T-helper 1 cell treated with Interleukin-12 subunit alpha and Interleukin-12 subunit beta and Interleukin-4 antibody, amounts not matched to agents 30 μg/mL and 1 μg/mL, for 36 hours (primary cell): ENCODE data around the gene HMCN2.

Experiments
- H3K27ac Mint-ChIP-seq: one replicate; pipeline ENCODE4 v1.8.0; 2021; ENCODE audit warnings: mild to moderate bottlenecking, mixed read lengths
- H3K27me3 Mint-ChIP-seq: one replicate; pipeline ENCODE4 v1.8.0; 2021; ENCODE audit warnings: low read depth, mixed read lengths
- H3K36me3 Mint-ChIP-seq: one replicate; pipeline ENCODE4 v1.8.0; 2021; ENCODE audit warnings: low read depth, mixed read lengths
- H3K4me1 Mint-ChIP-seq: one replicate; pipeline ENCODE4 v1.8.0; 2021; ENCODE audit warnings: low read depth, mixed read lengths
- H3K4me3 Mint-ChIP-seq: one replicate; pipeline ENCODE4 v1.8.0; 2021; ENCODE audit warnings: mild to moderate bottlenecking, moderate library complexity, mixed read lengths
- H3K9me3 Mint-ChIP-seq: one replicate; pipeline ENCODE4 v1.8.0; 2021; ENCODE audit warnings: mixed read lengths

Gene HMCN2

GRCh38 chr9:130341128-130341527 lies 75.6 kb downstream of the HMCN2 start:
- no peaks in the 10 kb centered on the region for H3K36me3 Mint-ChIP-seq

GRCh38 chr9:130341839-130342713 lies 76.5 kb downstream of the HMCN2 start:
- H3K27me3 Mint-ChIP-seq, result no peaks in the 10 kb centered on the region
- H3K4me1 Mint-ChIP-seq, result no peaks in the 10 kb centered on the region
- H3K9me3 Mint-ChIP-seq, result no peaks in the 10 kb centered on the region
- no peak overlapping the region for H3K27ac Mint-ChIP-seq
- no peak overlapping the region for H3K4me3 Mint-ChIP-seq
- no peaks in the 10 kb centered on the region for H3K36me3 Mint-ChIP-seq

More at GRCh38 chr9:130341128-130341527, 75.6 kb downstream of the HMCN2 start:
- Mint-ChIP-seq H3K9me3 (no peaks in the 10 kb centered on the region), H3K27ac (no peak overlapping the region), H3K27me3 (no peaks in the 10 kb centered on the region), H3K4me3 (no peak overlapping the region), H3K4me1 (no peaks in the 10 kb centered on the region)

- no peak overlapping the region for H3K27ac Mint-ChIP-seq
- no peaks in the 10 kb centered on the region for H3K4me1 Mint-ChIP-seq
- H3K27me3 Mint-ChIP-seq, result no peaks in the 10 kb centered on the region
- no peaks in the 10 kb centered on the region for H3K9me3 Mint-ChIP-seq
- no peak overlapping the region for H3K4me3 Mint-ChIP-seq
- H3K36me3 Mint-ChIP-seq, result no peaks in the 10 kb centered on the region
These were observed 77.1 kb downstream of the HMCN2 start for GRCh38 chr9:130342714-130343085.

GRCh38 chr9:130343445-130343918 lies 77.9 kb downstream of the HMCN2 start:
- no peaks in the 10 kb centered on the region for H3K27me3 Mint-ChIP-seq
- H3K9me3 Mint-ChIP-seq, result no peaks in the 10 kb centered on the region
- no peak overlapping the region for H3K4me3 Mint-ChIP-seq
- no peaks in the 10 kb centered on the region for H3K4me1 Mint-ChIP-seq
- no peaks in the 10 kb centered on the region for H3K36me3 Mint-ChIP-seq
- H3K27ac Mint-ChIP-seq, result no peak overlapping the region

GRCh38 chr9:130344366-130344765 lies 78.8 kb downstream of the HMCN2 start:
- H3K9me3 Mint-ChIP-seq, result no peaks in the 10 kb centered on the region
- no peak overlapping the region for H3K27ac Mint-ChIP-seq
- H3K4me1 Mint-ChIP-seq, result no peaks in the 10 kb centered on the region
- no peaks in the 10 kb centered on the region for H3K36me3 Mint-ChIP-seq
- no peaks in the 10 kb centered on the region for H3K27me3 Mint-ChIP-seq
- H3K4me3 Mint-ChIP-seq, result no peak overlapping the region

- H3K4me3 Mint-ChIP-seq, result no peak overlapping the region
These were observed 79.7 kb downstream of the HMCN2 start for GRCh38 chr9:130345009-130345896.

GRCh38 chr9:130345897-130346385 lies 80.4 kb downstream of the HMCN2 start:
- H3K27ac Mint-ChIP-seq, result no peak overlapping the region
- no peak overlapping the region for H3K4me3 Mint-ChIP-seq
- no peaks in the 10 kb centered on the region for H3K4me1 Mint-ChIP-seq
- H3K9me3 Mint-ChIP-seq, result no peaks in the 10 kb centered on the region
- H3K36me3 Mint-ChIP-seq, result no peaks in the 10 kb centered on the region
- no peaks in the 10 kb centered on the region for H3K27me3 Mint-ChIP-seq

More at GRCh38 chr9:130345009-130345896, 79.7 kb downstream of the HMCN2 start:
- Mint-ChIP-seq H3K27ac (no peak overlapping the region), H3K4me1 (no peaks in the 10 kb centered on the region), H3K9me3 (no peaks in the 10 kb centered on the region), H3K36me3 (no peaks in the 10 kb centered on the region), H3K27me3 (no peaks in the 10 kb centered on the region)

GRCh38 chr9:130346431-130346830 lies 80.9 kb downstream of the HMCN2 start:
- Mint-ChIP-seq H3K4me1 (no peaks in the 10 kb centered on the region), H3K36me3 (no peaks in the 10 kb centered on the region), H3K27ac (no peak overlapping the region), H3K4me3 (no peak overlapping the region), H3K27me3 (no peaks in the 10 kb centered on the region), H3K9me3 (no peaks in the 10 kb centered on the region)

- Mint-ChIP-seq H3K27ac (no peak overlapping the region), H3K27me3 (no peaks in the 10 kb centered on the region), H3K36me3 (no peaks in the 10 kb centered on the region), H3K9me3 (no peaks in the 10 kb centered on the region), H3K4me3 (no peak overlapping the region), H3K4me1 (no peaks in the 10 kb centered on the region)
These were observed 81.5 kb downstream of the HMCN2 start for GRCh38 chr9:130347036-130347435.

GRCh38 chr9:130347931-130348330 lies 82.4 kb downstream of the HMCN2 start:
- Mint-ChIP-seq H3K4me3 (no peak overlapping the region), H3K4me1 (no peaks in the 10 kb centered on the region), H3K27me3 (no peaks in the 10 kb centered on the region), H3K27ac (no peak overlapping the region), H3K9me3 (no peaks in the 10 kb centered on the region), H3K36me3 (no peaks in the 10 kb centered on the region)

- no peak overlapping the region for H3K27ac Mint-ChIP-seq
- H3K9me3 Mint-ChIP-seq, result no peaks in the 10 kb centered on the region
- H3K36me3 Mint-ChIP-seq, result no peaks in the 10 kb centered on the region
- H3K4me3 Mint-ChIP-seq, result no peak overlapping the region
- H3K27me3 Mint-ChIP-seq, result no peaks in the 10 kb centered on the region
- no peaks in the 10 kb centered on the region for H3K4me1 Mint-ChIP-seq
These were observed 82.8 kb downstream of the HMCN2 start for GRCh38 chr9:130348341-130348740.

- Mint-ChIP-seq H3K9me3 (no peaks in the 10 kb centered on the region), H3K4me3 (no peak overlapping the region), H3K36me3 (no peaks in the 10 kb centered on the region), H3K27me3 (no peaks in the 10 kb centered on the region), H3K27ac (no peak overlapping the region), H3K4me1 (no peaks in the 10 kb centered on the region)
These were observed 83.3 kb downstream of the HMCN2 start for GRCh38 chr9:130348881-130349280.

- no peak overlapping the region for H3K27ac Mint-ChIP-seq
- no peaks in the 10 kb centered on the region for H3K27me3 Mint-ChIP-seq
- H3K4me1 Mint-ChIP-seq, result no peaks in the 10 kb centered on the region
- H3K36me3 Mint-ChIP-seq, result no peaks in the 10 kb centered on the region
- H3K9me3 Mint-ChIP-seq, result no peaks in the 10 kb centered on the region
- no peak overlapping the region for H3K4me3 Mint-ChIP-seq
These were observed 83.8 kb downstream of the HMCN2 start for GRCh38 chr9:130349398-130349797.

- no peaks in the 10 kb centered on the region for H3K9me3 Mint-ChIP-seq
- no peak overlapping the region for H3K27ac Mint-ChIP-seq
- no peak overlapping the region for H3K4me3 Mint-ChIP-seq
- no peaks in the 10 kb centered on the region for H3K4me1 Mint-ChIP-seq
- H3K36me3 Mint-ChIP-seq, result no peaks in the 10 kb centered on the region
- H3K27me3 Mint-ChIP-seq, result no peaks in the 10 kb centered on the region
These were observed 85.8 kb downstream of the HMCN2 start for GRCh38 chr9:130351343-130351742.
